Bronchial epithelial cell (primary cell): ENCODE data around the gene ADD3. TPM values are rescaled to one million over a fixed set of nuclear protein-coding genes. Genes with fewer than 3 reads are reported as not detected.
A peak's percentile ranks its signal among the peaks of the same experiment; 100 is the strongest.

Source experiments
- DNase-seq: peaks from one replicate; pipeline ENCODE4 v3.0.0-alpha.2; 2010; ENCODE audit warnings: low read depth
- FAIRE-seq: peaks from 2 replicates; lab custom pipeline; 2011; peaks lifted over from hg19 to GRCh38; lab: Jason Lieb, UNC
- H3K27me3 ChIP-seq: 2 replicates; pipeline ENCODE4 v1.5.1; 2011; ENCODE audit warnings: low read length; ENCODE audit not compliant: control insufficient read depth, insufficient read depth
- H3K36me3 ChIP-seq: 2 replicates; pipeline ENCODE4 v1.5.1; 2011; ENCODE audit warnings: low read length; ENCODE audit not compliant: control insufficient read depth, insufficient read depth
- H3K4me3 ChIP-seq: 2 replicates; pipeline ENCODE4 v1.5.1; 2011; ENCODE audit warnings: mild to moderate bottlenecking, low read depth, low read length, control low read depth
- CTCF ChIP-seq: IDR thresholded peaks from 2 replicates; pipeline ENCODE4 v1.5.1; 2011; ENCODE audit warnings: mild to moderate bottlenecking, moderate library complexity, low read length, control low read depth, inconsistent platforms; ENCODE audit not compliant: insufficient read depth, severe bottlenecking
- total RNA-seq: library from RNA; depleted of rRNA; stranded (reverse); fragments of >200 nt; gene quantifications from 2 replicates; pipeline ENCODE4 v1.2.1, GENCODE V29; 2014

Gene ADD3
- total RNA-seq, 1 donor from 2014 or later: 39.5 TPM

- no peaks in the 10 kb centered on the region for H3K36me3 ChIP-seq
- H3K27me3 ChIP-seq: no peaks in the 10 kb centered on the region
- FAIRE-seq: no peak
- TF ChIP-seq CTCF: no peak
- DNase-seq: peak; percentile 82
- H3K4me3 ChIP-seq: no peak overlapping the region
These were observed 26.8 kb downstream of the ADD3 start for GRCh38 chr10:110034596-110034995.

GRCh38 chr10:110035070-110035921 is 27.5 kb downstream of the ADD3 start:
- no peak overlapping the region for H3K4me3 ChIP-seq
- DNase-seq (peak; percentile 8), FAIRE-seq (no peak)
- no peaks in the 10 kb centered on the region for H3K36me3 ChIP-seq
- TF ChIP-seq CTCF: no peak
- no peaks in the 10 kb centered on the region for H3K27me3 ChIP-seq

DNA sequence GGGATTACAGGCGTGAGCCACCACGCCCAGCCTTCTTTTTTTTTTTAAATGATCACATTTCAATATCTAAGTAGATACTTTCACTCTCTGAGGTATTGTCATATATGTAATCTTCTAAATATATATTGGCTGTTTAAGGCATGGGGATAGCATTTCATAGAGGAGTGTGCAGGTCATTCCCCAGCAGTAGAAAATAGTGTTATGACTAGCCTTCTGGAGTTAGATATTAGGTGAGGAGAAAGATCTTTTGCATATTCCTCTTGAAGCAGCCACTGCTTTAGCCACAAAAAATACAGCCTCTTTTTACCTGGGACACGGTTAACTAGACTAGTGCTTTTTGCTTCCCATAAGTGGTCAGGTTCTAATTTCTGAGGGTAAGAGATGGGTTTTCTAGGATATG is 28.9 kb downstream of the ADD3 start:
- FAIRE-seq (no peak), DNase-seq (no peak)
- no peak for TF ChIP-seq CTCF
- Histone ChIP-seq H3K27me3 (no peaks in the 10 kb centered on the region), H3K36me3 (no peaks in the 10 kb centered on the region), H3K4me3 (no peak overlapping the region)

DNA sequence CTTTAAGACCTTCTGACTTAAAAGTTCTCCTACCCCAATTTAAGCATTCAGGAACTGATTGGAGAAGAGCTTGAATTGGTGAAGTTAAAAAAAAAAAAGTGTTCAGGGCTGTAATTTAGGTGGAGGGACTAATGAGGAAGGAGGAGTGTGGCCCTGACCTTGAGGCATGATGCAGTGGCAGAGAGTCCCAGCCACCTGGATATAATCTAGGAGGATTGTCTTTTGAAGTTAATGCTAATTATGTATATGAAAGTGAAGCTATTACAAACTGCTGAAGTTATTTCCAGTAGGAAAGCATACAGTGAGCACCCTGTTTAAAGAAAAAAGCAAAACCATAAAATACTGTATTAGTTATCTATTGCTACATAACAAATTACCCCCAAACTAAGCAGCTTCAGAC is 31.5 kb downstream of the ADD3 start:
- Histone ChIP-seq H3K4me3 (no peak overlapping the region), H3K36me3 (no peaks in the 10 kb centered on the region), H3K27me3 (no peaks in the 10 kb centered on the region)
- FAIRE-seq: no peak
- TF ChIP-seq CTCF: no peak
- no peak for DNase-seq

GRCh38 chr10:110040108-110040507 is 32.3 kb downstream of the ADD3 start:
- no peaks in the 10 kb centered on the region for H3K36me3 ChIP-seq
- peak; percentile 46 for DNase-seq
- no peak for FAIRE-seq
- H3K4me3 ChIP-seq: no peak overlapping the region
- H3K27me3 ChIP-seq: no peaks in the 10 kb centered on the region
- TF ChIP-seq CTCF: no peak
